ENCODE results near the gene TMEM256.

GRCh38 chr17:7407485-7408251 lies 3.8 kb upstream of the TMEM256 start, which contains the start of gene NLGN2:
- TF ChIP-seq, protein P1, sequence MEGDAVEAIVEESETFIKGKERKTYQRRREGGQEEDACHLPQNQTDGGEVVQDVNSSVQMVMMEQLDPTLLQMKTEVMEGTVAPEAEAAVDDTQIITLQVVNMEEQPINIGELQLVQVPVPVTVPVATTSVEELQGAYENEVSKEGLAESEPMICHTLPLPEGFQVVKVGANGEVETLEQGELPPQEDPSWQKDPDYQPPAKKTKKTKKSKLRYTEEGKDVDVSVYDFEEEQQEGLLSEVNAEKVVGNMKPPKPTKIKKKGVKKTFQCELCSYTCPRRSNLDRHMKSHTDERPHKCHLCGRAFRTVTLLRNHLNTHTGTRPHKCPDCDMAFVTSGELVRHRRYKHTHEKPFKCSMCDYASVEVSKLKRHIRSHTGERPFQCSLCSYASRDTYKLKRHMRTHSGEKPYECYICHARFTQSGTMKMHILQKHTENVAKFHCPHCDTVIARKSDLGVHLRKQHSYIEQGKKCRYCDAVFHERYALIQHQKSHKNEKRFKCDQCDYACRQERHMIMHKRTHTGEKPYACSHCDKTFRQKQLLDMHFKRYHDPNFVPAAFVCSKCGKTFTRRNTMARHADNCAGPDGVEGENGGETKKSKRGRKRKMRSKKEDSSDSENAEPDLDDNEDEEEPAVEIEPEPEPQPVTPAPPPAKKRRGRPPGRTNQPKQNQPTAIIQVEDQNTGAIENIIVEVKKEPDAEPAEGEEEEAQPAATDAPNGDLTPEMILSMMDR (IDR thresholded peaks at IDR 0.05 in 4 of 5, conservative IDR thresholded peaks at IDR 0.05 in 1 of 5), result no peak
- TF ChIP-seq POLR2A (IDR thresholded peaks at IDR 0.05), result no peak

All from gastrocnemius medialis (tissue), 4 donors.